ENCODE results near the gene SNX8.

The SNX8 gene

GRCh38 chr7:2242541-2243429 is 71.5 kb downstream of the SNX8 start:
- no peak for DNase-seq

DNA sequence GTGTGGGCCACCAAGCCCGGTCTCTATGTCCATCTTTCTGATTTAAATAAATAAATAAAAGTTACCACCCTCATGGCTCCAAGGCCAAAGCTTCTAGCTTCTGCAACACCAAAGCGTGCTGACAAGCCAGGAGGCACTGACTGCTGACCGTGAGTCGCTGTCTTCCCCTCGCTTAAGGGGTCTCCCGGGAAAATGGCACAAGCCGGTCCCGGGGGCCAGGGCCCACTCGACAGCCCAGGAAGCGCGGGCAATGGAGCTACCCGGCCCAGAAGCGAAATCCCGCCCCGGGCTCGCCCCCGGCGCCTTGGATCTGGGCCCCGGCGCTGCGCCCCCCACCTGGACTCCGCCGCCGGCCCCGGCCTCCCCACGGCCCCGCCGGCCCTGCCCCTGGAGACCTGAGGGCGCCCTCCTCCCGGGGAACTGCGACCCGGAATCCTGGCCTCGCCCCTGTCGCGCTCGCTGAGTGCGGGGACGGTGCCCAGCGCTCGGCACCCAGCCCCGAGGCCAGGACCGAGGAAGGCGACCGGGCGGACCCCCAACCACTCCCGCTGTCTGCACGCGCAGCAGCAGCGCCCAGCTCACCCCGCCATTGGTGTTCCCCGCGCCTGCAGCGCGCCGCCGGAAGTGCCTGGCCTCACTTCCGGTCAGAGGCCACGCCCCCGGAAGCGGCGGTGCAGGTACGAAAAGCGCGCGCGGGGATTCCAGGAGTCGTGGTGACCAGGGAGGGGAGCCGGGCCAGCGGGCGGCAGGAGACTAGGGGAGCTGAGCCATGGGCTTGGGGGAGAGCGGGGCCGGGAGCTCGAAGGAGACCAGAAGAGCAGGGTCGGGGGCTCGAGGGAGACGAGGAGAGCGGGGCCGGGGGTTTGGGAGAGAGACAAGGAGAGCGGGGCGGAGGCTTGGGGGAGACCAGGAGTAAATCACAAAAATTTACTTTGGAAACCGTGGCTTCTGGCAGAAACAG is 72.4 kb downstream of the SNX8 start, which contains the start of the genes MRM2 and NUDT1:
Gene MRM2, minus strand, starts transcription at position 626 of the 961 bp plus-strand sequence. Its CDS starts 36 bp downstream, at position 590.
Gene NUDT1, plus strand, starts transcription at position 647 of the 961 bp plus-strand sequence. CDS start 2,349 bp downstream, outside the sequence.
- peak; percentile 71 to 74 for DNase-seq

- DNase-seq: no peak
These were observed 75.0 kb downstream of the SNX8 start for GRCh38 chr7:2239242-2239641.

DNA sequence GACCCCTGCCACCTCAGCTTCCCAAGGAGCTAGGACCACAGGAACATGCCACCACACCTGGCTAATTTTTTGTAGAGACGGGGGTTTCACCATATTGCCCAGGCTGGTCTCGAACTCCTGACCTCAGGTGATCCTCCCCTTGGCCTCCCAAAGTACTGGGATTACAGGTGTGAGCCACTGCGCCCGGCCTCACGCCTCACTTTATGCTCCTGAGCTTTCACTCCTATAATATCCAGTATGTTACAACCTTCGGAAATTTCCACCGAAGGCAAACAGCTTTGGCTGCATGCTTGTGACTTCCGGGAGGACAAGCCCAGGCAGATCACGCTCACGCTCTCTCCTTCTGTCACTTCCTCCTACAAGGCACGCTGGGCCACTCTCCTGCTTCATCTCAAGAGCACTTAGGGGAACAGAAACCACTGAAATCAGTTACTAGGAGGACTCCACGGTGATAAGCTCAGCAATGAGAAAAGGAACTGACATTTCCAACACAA is 77.1 kb downstream of the SNX8 start:
- DNase-seq: peak; percentile 22 to 81

- no peak for DNase-seq
These were observed 80.3 kb downstream of the SNX8 start for GRCh38 chr7:2233926-2234325.

DNA sequence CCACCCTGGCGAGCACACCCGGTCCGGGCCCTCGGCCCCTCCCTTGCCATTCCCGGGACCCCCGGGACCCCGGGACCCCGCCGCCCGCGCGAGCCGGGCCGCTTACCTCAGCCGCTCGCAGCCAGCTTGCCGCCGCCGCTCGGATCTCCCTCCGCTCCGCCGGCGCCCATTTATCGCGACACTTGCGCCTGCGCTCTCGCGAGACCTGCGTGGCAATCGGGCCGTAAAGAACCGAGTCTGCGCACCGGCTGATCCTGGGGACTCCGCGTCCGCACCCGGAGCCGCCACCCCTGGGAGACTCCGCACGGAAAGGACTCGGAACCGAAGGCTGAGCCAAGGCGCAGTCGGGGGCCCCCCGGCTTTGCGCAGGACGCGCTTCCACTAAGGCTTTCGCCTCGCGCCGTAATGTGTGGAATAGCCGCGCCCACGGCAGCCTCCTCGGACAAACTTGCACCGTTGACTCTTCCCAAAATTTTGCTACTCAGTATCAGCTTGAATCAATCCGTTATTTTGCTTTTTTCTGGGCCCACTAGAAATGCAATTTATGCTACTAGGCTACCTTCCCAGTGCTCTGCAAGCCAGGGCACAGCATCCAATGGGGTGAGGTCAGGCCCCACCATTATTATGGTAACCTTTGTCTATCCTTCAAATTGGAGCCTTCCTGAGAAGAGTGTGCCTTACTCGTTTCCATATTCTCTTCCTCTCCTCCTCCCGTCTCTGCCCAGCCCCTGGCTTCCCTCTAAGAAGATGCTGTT is 81.3 kb downstream of the SNX8 start, which contains the start of gene MAD1L1:
Gene MAD1L1, minus strand, starts transcription at position 180 of the 755 bp plus-strand sequence. CDS start 2,812 bp downstream, outside the sequence.
- peak; percentile 87 to 90 for DNase-seq

- peak in 1 of 2 donors; percentile 23 for DNase-seq
These were observed 82.1 kb downstream of the SNX8 start for GRCh38 chr7:2231992-2232765.

- no peak for DNase-seq
These were observed 83.4 kb downstream of the SNX8 start for GRCh38 chr7:2230882-2231281.

DNA sequence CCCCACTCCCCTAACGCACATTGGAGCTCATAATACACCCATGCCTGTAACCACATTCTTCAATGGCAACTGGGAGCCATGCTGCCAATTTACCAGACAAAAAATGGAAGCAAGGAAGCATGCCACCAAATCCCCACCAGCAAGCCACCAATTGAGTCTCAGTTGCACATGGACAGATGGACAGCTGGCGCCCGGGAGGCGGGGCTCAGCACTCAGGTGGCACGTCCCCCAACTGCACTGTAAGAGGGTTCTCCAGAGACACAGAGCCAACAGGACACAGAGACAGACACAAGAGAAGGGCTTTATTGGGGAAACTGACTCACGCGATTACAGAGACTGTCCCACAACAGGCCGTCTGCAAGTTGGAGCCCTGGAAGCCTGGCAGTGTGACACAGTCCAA is 84.0 kb downstream of the SNX8 start:
- DNase-seq: no peak

- DNase-seq: no peak
These were observed 84.8 kb downstream of the SNX8 start for GRCh38 chr7:2229467-2229866.

GRCh38 chr7:2228921-2229320 is 85.3 kb downstream of the SNX8 start:
- no peak for DNase-seq

- DNase-seq: no peak
These were observed 86.5 kb downstream of the SNX8 start for GRCh38 chr7:2227699-2228098.

DNA sequence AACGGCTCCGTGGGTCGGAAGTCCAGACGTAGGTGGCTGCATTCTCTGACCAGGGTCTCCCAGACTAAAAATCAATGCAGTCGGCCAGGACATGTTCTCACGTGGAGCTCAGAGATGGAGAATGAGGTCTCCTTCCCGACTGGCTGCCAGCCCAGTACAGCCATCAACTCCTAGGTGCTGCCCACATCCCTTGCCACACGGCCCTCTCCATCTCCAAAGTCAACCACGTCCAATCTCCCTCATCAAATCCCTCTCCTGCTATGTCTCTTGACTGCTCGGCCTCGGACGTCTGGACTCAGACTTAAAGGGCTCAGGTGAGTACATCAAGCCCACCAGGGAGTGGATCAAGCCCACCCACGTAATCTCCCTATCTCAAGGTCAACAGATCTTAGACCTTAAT is 88.4 kb downstream of the SNX8 start:
- no peak for DNase-seq

DNA sequence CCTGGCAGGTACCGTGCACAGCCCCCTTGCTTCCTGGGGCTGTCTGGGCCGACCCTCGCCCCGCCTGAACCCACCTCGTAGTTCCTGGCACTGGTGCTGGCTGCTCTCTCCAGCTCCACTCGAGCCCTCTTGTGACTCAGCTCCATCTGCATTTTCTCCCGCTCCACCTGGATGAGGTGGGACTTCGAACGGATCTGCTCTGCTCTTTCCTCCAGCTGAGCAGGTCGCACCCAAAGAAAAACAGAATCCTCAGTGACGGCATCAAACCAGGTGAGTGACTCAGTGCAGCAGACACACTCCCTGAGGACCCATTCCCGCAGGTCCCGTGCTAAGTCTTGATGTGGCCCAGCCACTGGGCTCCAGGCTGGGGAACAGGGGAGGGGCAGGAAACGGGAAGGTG is 88.9 kb downstream of the SNX8 start:
- DNase-seq: no peak

DNA sequence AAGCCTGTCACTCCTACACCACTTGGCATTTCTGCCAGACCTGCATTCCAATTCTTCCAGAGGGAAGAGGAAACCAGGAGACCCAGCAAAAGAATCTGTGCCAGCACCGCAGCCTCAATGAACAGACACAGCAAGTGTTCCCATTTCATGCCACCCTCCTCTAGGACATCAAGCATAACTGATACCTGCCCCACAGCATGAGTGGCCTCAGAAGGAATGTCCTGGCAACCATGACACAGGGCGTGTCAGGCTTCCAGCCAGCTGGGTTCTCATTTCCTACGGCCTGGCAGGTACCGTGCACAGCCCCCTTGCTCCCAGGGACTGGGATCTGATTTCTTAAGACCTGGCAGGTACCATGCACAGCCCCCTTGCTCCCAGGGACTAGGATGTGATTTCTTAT is 89.3 kb downstream of the SNX8 start:
- DNase-seq: no peak

GRCh38 chr7:2224491-2224928 is 89.7 kb downstream of the SNX8 start:
- no peak for DNase-seq

DNA sequence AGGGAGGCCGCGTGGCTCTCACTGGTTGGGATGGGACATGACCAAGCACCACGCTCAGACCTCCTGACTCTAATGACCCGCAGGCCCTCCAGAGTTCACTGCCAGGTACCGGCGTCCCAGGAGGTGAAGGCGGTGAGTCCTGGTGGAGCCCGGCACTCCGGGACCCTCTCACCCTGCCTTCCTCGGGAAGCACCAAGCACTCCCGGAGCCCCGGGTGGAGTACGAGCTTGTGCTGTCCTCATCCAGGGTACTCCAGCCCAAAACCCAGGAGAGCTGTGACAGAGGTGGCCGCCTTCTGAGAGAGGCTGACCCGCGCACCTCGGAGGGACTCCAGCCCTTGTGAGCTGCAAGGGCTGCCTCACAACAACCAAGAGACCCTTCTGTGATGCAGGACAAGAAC is 90.9 kb downstream of the SNX8 start:
- no peak for DNase-seq

GRCh38 chr7:2222516-2222915 is 91.7 kb downstream of the SNX8 start:
- DNase-seq: no peak

DNA sequence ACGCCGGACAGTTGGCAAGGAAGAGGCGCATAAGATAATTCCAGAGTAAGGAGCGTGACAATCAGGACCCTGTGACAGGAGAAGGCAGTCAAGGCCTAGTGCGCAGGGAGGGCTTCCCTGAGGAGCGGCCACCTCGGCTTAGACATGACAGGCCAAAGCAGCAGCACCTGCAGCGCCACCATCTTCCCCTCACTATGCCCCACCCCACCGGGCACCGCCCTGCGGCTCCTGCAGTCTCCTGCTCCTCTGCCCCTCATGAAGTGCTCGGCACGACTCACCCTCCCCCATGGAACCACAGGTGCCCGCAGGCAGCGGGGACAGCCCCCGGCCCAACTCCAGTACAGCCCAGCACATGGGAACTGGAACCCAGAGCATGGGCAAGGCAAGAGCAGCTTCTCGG is 93.3 kb downstream of the SNX8 start:
- DNase-seq: no peak

GRCh38 chr7:2220506-2220905 is 93.7 kb downstream of the SNX8 start:
- DNase-seq: no peak

DNA sequence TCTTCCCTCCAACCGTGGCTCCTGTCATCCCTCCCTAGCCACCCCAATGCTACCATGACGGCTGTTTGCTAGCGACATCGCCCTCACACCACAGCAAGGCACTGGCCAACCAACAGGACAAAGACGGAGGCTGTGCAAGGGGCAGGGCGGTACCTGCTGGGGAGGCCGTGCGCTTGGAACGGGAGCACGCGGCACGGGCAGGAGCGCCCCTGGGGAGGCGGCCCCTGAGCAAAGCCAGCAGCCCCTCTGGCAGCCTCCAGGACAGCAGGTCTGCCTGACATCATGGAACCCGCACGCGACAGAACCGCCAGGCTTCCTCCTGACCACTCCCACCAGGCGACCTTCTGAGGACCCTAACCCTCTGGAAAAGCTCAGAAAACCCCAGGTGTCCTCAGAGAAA is 94.2 kb downstream of the SNX8 start:
- no peak for DNase-seq

Measured in CD4-positive, alpha-beta T cell treated with Interleukin-1 beta for 1 hour (primary cell).